Trophoblast cell (in vitro differentiated cells and primary cell): ENCODE measurements around the gene NLK.
"Not testable (repeated sequence)": the region's sequence is repeated elsewhere in the genome, so short reads cannot be mapped to it uniquely, and the experiment has no call there.

Source experiments
- DNase-seq, 2 donors: peaks; one replicate each; pipeline ENCODE4 v3.0.0-alpha.2; 2016
- H2AFZ ChIP-seq: 2 replicates; pipeline ENCODE4 v1.6.1; 2013; ENCODE audit warnings: low read length, moderate library complexity, mild to moderate bottlenecking; ENCODE audit not compliant: insufficient read depth, poor library complexity
- H2AK5ac ChIP-seq: 2 replicates; pipeline ENCODE4 v1.6.1; 2013; ENCODE audit warnings: mild to moderate bottlenecking, low read length
- H2BK120ac ChIP-seq: 2 replicates; pipeline ENCODE4 v1.6.1; 2013; ENCODE audit warnings: low read length, mild to moderate bottlenecking, moderate library complexity; ENCODE audit not compliant: insufficient read depth, poor library complexity
- H2BK12ac ChIP-seq: 2 replicates; pipeline ENCODE4 v1.6.1; 2013; ENCODE audit warnings: mild to moderate bottlenecking, low read length, moderate library complexity
- H2BK5ac ChIP-seq: 2 replicates; pipeline ENCODE4 v1.6.1; 2013; ENCODE audit warnings: low read length, low read depth, moderate library complexity, mild to moderate bottlenecking; ENCODE audit not compliant: poor library complexity
- H3K14ac ChIP-seq: 2 replicates; pipeline ENCODE4 v1.6.1; 2013; ENCODE audit warnings: mild to moderate bottlenecking, low read length
- H3K18ac ChIP-seq: 2 replicates; pipeline ENCODE4 v1.6.1; 2013; ENCODE audit warnings: mild to moderate bottlenecking, low read length
- H3K23ac ChIP-seq: 2 replicates; pipeline ENCODE4 v1.6.1; 2013; ENCODE audit warnings: low read length
- H3K27ac ChIP-seq: 2 replicates; pipeline ENCODE4 v1.5.1; 2013; ENCODE audit warnings: low read depth, mild to moderate bottlenecking, inconsistent platforms, low read length, moderate library complexity
- H3K27me3 ChIP-seq: 2 replicates; pipeline ENCODE4 v1.6.1; 2013; ENCODE audit warnings: inconsistent platforms, mild to moderate bottlenecking, low read length, moderate library complexity; ENCODE audit not compliant: insufficient read depth
- H3K36me3 ChIP-seq, 2 experiments: 1 replicate in 1 of 2; 2 replicates in 1 of 2; pipeline ENCODE4 v1.6.1; 2013; ENCODE audit warnings: low read length in 2 of 2, mild to moderate bottlenecking in 2 of 2, moderate library complexity in 1 of 2; ENCODE audit not compliant: insufficient read depth in 2 of 2, control insufficient read depth in 1 of 2
- H3K4ac ChIP-seq: 2 replicates; pipeline ENCODE4 v1.6.1; 2013; ENCODE audit warnings: low read depth, mild to moderate bottlenecking, low read length, moderate library complexity
- H3K4me1 ChIP-seq, 2 experiments: 1 replicate in 1 of 2; 2 replicates in 1 of 2; pipeline ENCODE4 v1.6.1; 2013; ENCODE audit warnings: low read length in 2 of 2, mild to moderate bottlenecking in 2 of 2, moderate library complexity in 1 of 2; ENCODE audit not compliant: insufficient read depth in 2 of 2, control insufficient read depth in 1 of 2
- H3K4me2 ChIP-seq: 2 replicates; pipeline ENCODE4 v1.6.1; 2013; ENCODE audit warnings: inconsistent platforms, mild to moderate bottlenecking, low read length, moderate library complexity
- H3K4me3 ChIP-seq: 2 replicates; pipeline ENCODE4 v1.5.1; 2013; ENCODE audit warnings: mild to moderate bottlenecking, low read depth, low read length, inconsistent platforms
- H3K79me1 ChIP-seq: one replicate; pipeline ENCODE4 v1.6.1; 2013; ENCODE audit warnings: low read length
- H3K79me2 ChIP-seq: 2 replicates; pipeline ENCODE4 v1.6.1; 2013; ENCODE audit warnings: low read length, mild to moderate bottlenecking; ENCODE audit not compliant: control insufficient read depth, insufficient read depth, poor library complexity
- H3K9ac ChIP-seq: 2 replicates; pipeline ENCODE4 v1.6.1; 2013; ENCODE audit warnings: mild to moderate bottlenecking, low read length
- H3K9me3 ChIP-seq: 2 replicates; pipeline ENCODE4 v1.6.1; 2013; ENCODE audit warnings: low read depth, mild to moderate bottlenecking, control low read depth, inconsistent platforms, low read length; ENCODE audit not compliant: insufficient read depth
- H4K12ac ChIP-seq: 2 replicates; pipeline ENCODE4 v1.6.1; 2013; ENCODE audit warnings: low read depth, mild to moderate bottlenecking, low read length, moderate library complexity
- H4K8ac ChIP-seq: 2 replicates; pipeline ENCODE4 v1.6.1; 2013; ENCODE audit warnings: low read depth, mild to moderate bottlenecking, low read length, moderate library complexity
- H4K91ac ChIP-seq: one replicate; pipeline ENCODE4 v1.6.1; 2013; ENCODE audit warnings: low read depth, mild to moderate bottlenecking, low read length, moderate library complexity
- WGBS: extraction: QIAGEN DNeasy Blood & Tissue Kit; methylation state at CpG from one replicate; pipeline ENCODE4 v1.1.7; 2013; ENCODE audit warnings: missing lambda C conversion rate; ENCODE audit not compliant: insufficient read length, insufficient coverage; ENCODE audit errors: extremely low coverage; 5-methylcytosine and 5-hydroxymethylcytosine counted together

NLK gene

GRCh38 chr17:28206292-28206691 lies 163.8 kb downstream of the NLK start:
- H3K9ac ChIP-seq: no peak overlapping the region
- H3K27ac ChIP-seq: no peak overlapping the region
- H3K4me2 ChIP-seq: no peak overlapping the region
- no peaks in the 10 kb centered on the region for H3K27me3 ChIP-seq
- H3K18ac ChIP-seq: no peak overlapping the region
- no peak overlapping the region for H3K14ac ChIP-seq
- no peak overlapping the region for H3K4me3 ChIP-seq
- H2AK5ac ChIP-seq: no peak overlapping the region
- no peak overlapping the region for H4K91ac ChIP-seq
- peaks cover 0 to 6% of the 10 kb centered on the region in 2 experiments for H3K4me1 ChIP-seq
- H3K4ac ChIP-seq: no peak overlapping the region
- no peak overlapping the region for H2BK5ac ChIP-seq
- H3K23ac ChIP-seq: no peak overlapping the region
- no peak overlapping the region for H4K12ac ChIP-seq
- DNase-seq: no peak
- H2BK120ac ChIP-seq: no peak overlapping the region
- H4K8ac ChIP-seq: no peak overlapping the region
- peaks cover 0 to 2% of the 10 kb centered on the region in 2 experiments for H3K36me3 ChIP-seq
- no peak overlapping the region for H2BK12ac ChIP-seq
- no peaks in the 10 kb centered on the region for H3K79me2 ChIP-seq
- peaks cover 1% of the 10 kb centered on the region for H3K79me1 ChIP-seq
- no peaks in the 10 kb centered on the region for H3K9me3 ChIP-seq
- H2AFZ ChIP-seq: no peak overlapping the region

- Histone ChIP-seq H3K4ac (no peak overlapping the region), H4K8ac (no peak overlapping the region)
Measured at GRCh38 chr17:28211811-28212210, 169.3 kb downstream of the NLK start.

GRCh38 chr17:28213578-28213977 lies 171.1 kb downstream of the NLK start:
- not testable (repeated sequence) for H3K14ac ChIP-seq, H2BK12ac ChIP-seq, H3K4me3 ChIP-seq, H2AK5ac ChIP-seq, H3K9ac ChIP-seq, H3K4me1 ChIP-seq, H4K12ac ChIP-seq, H3K79me2 ChIP-seq, H2BK120ac ChIP-seq, H3K27ac ChIP-seq, H4K8ac ChIP-seq, H3K27me3 ChIP-seq, H3K18ac ChIP-seq, H2BK5ac ChIP-seq, H3K36me3 ChIP-seq, H3K23ac ChIP-seq, H2AFZ ChIP-seq, DNase-seq, H3K79me1 ChIP-seq, H3K9me3 ChIP-seq, H4K91ac ChIP-seq, H3K4me2 ChIP-seq, H3K4ac ChIP-seq
- WGBS: no CpG with 5 or more reads among the region's 2 CpGs

More at GRCh38 chr17:28211811-28212210, 169.3 kb downstream of the NLK start:
- Histone ChIP-seq H4K12ac (no peak overlapping the region), H3K27ac (no peak overlapping the region), H2AK5ac (no peak overlapping the region), H3K36me3 (peaks cover 0 to 7% of the 10 kb centered on the region in 2 experiments), H3K4me1 (no peaks in the 10 kb centered on the region), H2AFZ (no peak overlapping the region), H3K14ac (no peak overlapping the region), H3K4me3 (no peak overlapping the region), H2BK120ac (no peak overlapping the region), H3K23ac (no peak overlapping the region), H3K4me2 (no peak overlapping the region), H3K27me3 (no peaks in the 10 kb centered on the region), H3K79me1 (no peaks in the 10 kb centered on the region), H2BK5ac (no peak overlapping the region), H3K9me3 (peaks cover 2% of the 10 kb centered on the region), H4K91ac (no peak overlapping the region), H3K18ac (no peak overlapping the region), H2BK12ac (no peak overlapping the region), H3K79me2 (no peaks in the 10 kb centered on the region), H3K9ac (no peak overlapping the region)
- WGBS: no CpG with 5 or more reads among the region's 7 CpGs
- no peak for DNase-seq

- Histone ChIP-seq H4K91ac (no peak overlapping the region), H3K79me2 (no peaks in the 10 kb centered on the region), H3K27me3 (no peaks in the 10 kb centered on the region), H3K18ac (no peak overlapping the region), H3K4me1 (no peaks in the 10 kb centered on the region), H3K14ac (no peak overlapping the region), H3K9ac (no peak overlapping the region), H3K4me2 (no peak overlapping the region), H3K36me3 (peaks cover 0 to 5% of the 10 kb centered on the region in 2 experiments), H3K23ac (no peak overlapping the region), H3K79me1 (no peaks in the 10 kb centered on the region), H3K9me3 (peaks cover 2% of the 10 kb centered on the region), H2BK5ac (no peak overlapping the region), H2AFZ (no peak overlapping the region), H2AK5ac (no peak overlapping the region), H3K4me3 (no peak overlapping the region), H2BK12ac (no peak overlapping the region), H3K4ac (no peak overlapping the region), H4K8ac (no peak overlapping the region), H4K12ac (no peak overlapping the region), H3K27ac (no peak overlapping the region), H2BK120ac (no peak overlapping the region)
- DNase-seq: no peak
- WGBS: no CpG with 5 or more reads among the region's 3 CpGs
Measured at GRCh38 chr17:28216052-28216451, 173.6 kb downstream of the NLK start.
